ENCODE data around the gene ARHGEF1.

Gene ARHGEF1

GRCh38 chr19:41886761-41887710 lies 4.1 kb downstream of the ARHGEF1 start:
- DNase-seq, result no peak

GRCh38 chr19:41887711-41888382 lies 4.9 kb downstream of the ARHGEF1 start:
- no peak for DNase-seq

GRCh38 chr19:41888926-41889325 lies 5.9 kb downstream of the ARHGEF1 start:
- DNase-seq, result no peak

GRCh38 chr19:41889896-41890295 lies 6.9 kb downstream of the ARHGEF1 start:
- DNase-seq, result no peak

GRCh38 chr19:41890936-41891335 lies 8.0 kb downstream of the ARHGEF1 start:
- no peak for DNase-seq

GRCh38 chr19:41892173-41892902 lies 9.4 kb downstream of the ARHGEF1 start:
- DNase-seq, result no peak

- DNase-seq, result no peak
These were observed 10.9 kb downstream of the ARHGEF1 start for GRCh38 chr19:41893899-41894298.

- no peak for DNase-seq
These were observed 11.4 kb downstream of the ARHGEF1 start for GRCh38 chr19:41894350-41894749.

- no peak for DNase-seq
These were observed 13.0 kb downstream of the ARHGEF1 start for GRCh38 chr19:41895745-41896580.

- DNase-seq, result no peak
These were observed 13.6 kb downstream of the ARHGEF1 start for GRCh38 chr19:41896581-41896942.

- no peak for DNase-seq
These were observed 14.2 kb downstream of the ARHGEF1 start for GRCh38 chr19:41897181-41897580.

GRCh38 chr19:41897820-41898219 lies 14.8 kb downstream of the ARHGEF1 start:
- DNase-seq, result no peak

- DNase-seq, result no peak
These were observed 15.3 kb downstream of the ARHGEF1 start for GRCh38 chr19:41898235-41898634.

GRCh38 chr19:41901707-41902360 lies 18.9 kb downstream of the ARHGEF1 start:
- DNase-seq, result no peak

GRCh38 chr19:41902594-41902993 lies 19.6 kb downstream of the ARHGEF1 start:
- no peak for DNase-seq

- DNase-seq, result no peak
These were observed 20.4 kb downstream of the ARHGEF1 start for GRCh38 chr19:41903193-41903953.

GRCh38 chr19:41904118-41904870 lies 21.3 kb downstream of the ARHGEF1 start:
- no peak for DNase-seq

GRCh38 chr19:41905273-41906002 lies 22.5 kb downstream of the ARHGEF1 start:
- no peak for DNase-seq

GRCh38 chr19:41906271-41906670 lies 23.3 kb downstream of the ARHGEF1 start:
- no peak for DNase-seq

Measured in retina (tissue), 1 donor.